ENCODE measurements around the gene ZFHX2. TPM values are rescaled to one million over a fixed set of nuclear protein-coding genes. Genes with fewer than 3 reads are reported as not detected.

The ZFHX2 gene
- total and polyA plus RNA-seq, 2 of the 4 experiments (the other 2 are of a cell fraction) = 0.18 to 0.53 TPM

DNA sequence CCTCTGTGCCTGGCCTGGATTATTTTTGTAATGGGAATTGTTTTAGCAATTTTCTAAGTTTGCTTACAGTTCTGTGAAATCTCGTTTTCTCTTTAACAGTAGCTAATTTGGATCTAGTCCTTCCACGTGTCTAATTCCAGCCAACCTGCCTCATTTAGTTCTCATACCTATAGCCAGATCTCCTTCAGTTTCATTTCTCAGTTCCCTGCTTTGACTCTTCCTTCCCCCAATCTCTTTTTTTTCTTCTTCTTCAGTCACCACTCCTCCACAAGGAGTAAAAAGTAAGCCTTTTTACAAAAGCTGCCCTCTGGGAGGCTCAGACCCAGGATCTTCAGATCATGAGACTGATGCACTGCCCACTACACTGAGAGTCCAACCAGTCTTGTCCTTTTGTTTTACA, 6.0 kb upstream of the ZFHX2 start:
- Histone ChIP-seq H3K14ac (replicated peaks; ENCODE audit: low read depth, low read length) (no peak overlapping the region), H4K91ac (ENCODE audit: insufficient read depth, low read depth, low read length) (no peak overlapping the region), H3K4me3 (ENCODE audit: insufficient read depth, low read depth, low read length) (no peak overlapping the region), H4K20me1 (ENCODE audit: insufficient read depth, low read length) (no peaks in the 10 kb centered on the region), H2AFZ (replicated peaks; ENCODE audit: low read length, poor library complexity) (no peak overlapping the region), H2BK15ac (ENCODE audit: low read depth, low read length) (no peak overlapping the region), H3K36me3 (ENCODE audit: control insufficient read depth, insufficient read depth, low read length) (peaks cover 7% of the 10 kb centered on the region), H3K9ac (ENCODE audit: low read depth, low read length) (no peak overlapping the region), H3K18ac (ENCODE audit: low read depth, low read length) (no peak overlapping the region), H3K23ac (ENCODE audit: low read depth, low read length) (no peak overlapping the region), H4K5ac (ENCODE audit: low read depth, low read length) (no peak overlapping the region), H3K4me2 (ENCODE audit: low read depth, low read length) (no peak overlapping the region), H2BK120ac (ENCODE audit: low read depth, low read length) (no peak overlapping the region), H3K9me1 (ENCODE audit: insufficient read depth, low read length) (peaks cover 10% of the 10 kb centered on the region), H3K9me3 (ENCODE audit: control insufficient read depth, insufficient read depth, low read length) (no peaks in the 10 kb centered on the region), H3K27me3 (ENCODE audit: control insufficient read depth, insufficient read depth, low read length) (no peaks in the 10 kb centered on the region), H2BK20ac (ENCODE audit: low read depth, low read length) (no peak overlapping the region), H2BK5ac (ENCODE audit: low read depth, low read length, poor library complexity, severe bottlenecking) (no peak overlapping the region), H3K4me1 (ENCODE audit: control insufficient read depth, insufficient read depth, low read length) (peaks cover 7% of the 10 kb centered on the region), H3K79me1 (ENCODE audit: low read depth in 1 of 2, low read length in 2 of 2) (peaks cover 15 to 18% of the 10 kb centered on the region in 2 experiments), H3K27ac (ENCODE audit: insufficient read depth, low read length) (no peak overlapping the region), H2AK5ac (ENCODE audit: low read depth, low read length) (no peak overlapping the region), H3K4ac (ENCODE audit: low read depth, low read length) (no peak overlapping the region), H2AK9ac (replicated peaks; ENCODE audit: low read depth, low read length, poor library complexity) (no peak overlapping the region), H3K56ac (ENCODE audit: extremely low read depth, insufficient read depth, low read length) (no peak overlapping the region), H4K8ac (ENCODE audit: low read depth in 2 of 2, low read length in 2 of 2) (no peak overlapping the region)
- ChIA-PET POLR2A (ENCODE audit: unreplicated experiment) (interaction anchor here (1.2 kb wide), 1 partner anchor 80 kb away, joined by 4 read pairs; no protein-coding TSS in a partner anchor), CTCF (no interaction called here)
- in situ Hi-C loops (cut with MboI; ENCODE audit: low sequenced_read_pairs) (loop anchor here (5.0 to 10.0 kb wide), 2 partner anchors 80 to 233 kb away; partner anchors contain the start of gene PABPN1), dilution Hi-C loops (cut with HindIII; ENCODE audit: low sequenced_read_pairs, unreplicated experiment) (no loop called here), intact Hi-C loops (cut with micrococcal nuclease) (no loop called here)
- no TSS peak for BruUV-seq (replicated peaks)
- ATAC-seq (ENCODE audit: low read depth) = no peak
- TF ChIP-seq USF2 (IDR thresholded peaks at IDR 0.05; ENCODE audit: low read depth, low read length) (no peak), BHLHE40 (IDR thresholded peaks at IDR 0.05; ENCODE audit: low read depth, low read length) (no peak), POLR2A (IDR thresholded peaks at IDR 0.05; ENCODE audit: low read depth, low read length) (no peak), CHD1 (IDR thresholded peaks at IDR 0.05; ENCODE audit: low read depth, low read length) (no peak), RAD21 (IDR thresholded peaks at IDR 0.05; ENCODE audit: low read length) (no peak), SMC3 (IDR thresholded peaks at IDR 0.05; ENCODE audit: low read depth, low read length) (no peak), MAFK (IDR thresholded peaks at IDR 0.05; ENCODE audit: low read depth, low read length) (no peak), MAZ (IDR thresholded peaks at IDR 0.05; ENCODE audit: borderline replicate concordance, low read depth, low read length) (no peak), ELK1 (IDR thresholded peaks at IDR 0.05; ENCODE audit: borderline replicate concordance, low read depth, low read length) (no peak), FOS (IDR thresholded peaks at IDR 0.05; ENCODE audit: low read depth, low read length) (no peak), RCOR1 (IDR thresholded peaks at IDR 0.05; ENCODE audit: insufficient replicate concordance, low read length) (no peak), NFE2L2 (IDR thresholded peaks at IDR 0.05; ENCODE audit: low read depth, low read length) (no peak), MXI1 (IDR thresholded peaks at IDR 0.05; ENCODE audit: borderline replicate concordance, low read depth, low read length) (no peak), RFX5 (IDR thresholded peaks at IDR 0.05; ENCODE audit: low read depth, low read length) (no peak), CEBPB (IDR thresholded peaks at IDR 0.05; ENCODE audit: low read depth, low read length) (no peak)
- TF ChIP-seq, protein P1, sequence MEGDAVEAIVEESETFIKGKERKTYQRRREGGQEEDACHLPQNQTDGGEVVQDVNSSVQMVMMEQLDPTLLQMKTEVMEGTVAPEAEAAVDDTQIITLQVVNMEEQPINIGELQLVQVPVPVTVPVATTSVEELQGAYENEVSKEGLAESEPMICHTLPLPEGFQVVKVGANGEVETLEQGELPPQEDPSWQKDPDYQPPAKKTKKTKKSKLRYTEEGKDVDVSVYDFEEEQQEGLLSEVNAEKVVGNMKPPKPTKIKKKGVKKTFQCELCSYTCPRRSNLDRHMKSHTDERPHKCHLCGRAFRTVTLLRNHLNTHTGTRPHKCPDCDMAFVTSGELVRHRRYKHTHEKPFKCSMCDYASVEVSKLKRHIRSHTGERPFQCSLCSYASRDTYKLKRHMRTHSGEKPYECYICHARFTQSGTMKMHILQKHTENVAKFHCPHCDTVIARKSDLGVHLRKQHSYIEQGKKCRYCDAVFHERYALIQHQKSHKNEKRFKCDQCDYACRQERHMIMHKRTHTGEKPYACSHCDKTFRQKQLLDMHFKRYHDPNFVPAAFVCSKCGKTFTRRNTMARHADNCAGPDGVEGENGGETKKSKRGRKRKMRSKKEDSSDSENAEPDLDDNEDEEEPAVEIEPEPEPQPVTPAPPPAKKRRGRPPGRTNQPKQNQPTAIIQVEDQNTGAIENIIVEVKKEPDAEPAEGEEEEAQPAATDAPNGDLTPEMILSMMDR (conservative IDR thresholded peaks at IDR 0.05; ENCODE audit: low read depth, low read length) = no peak
- WGBS, 2 experiments (ENCODE audit: extremely low coverage in 2 of 2, insufficient read length in 1 of 2) = no CpG with 5 or more reads among the region's 2 CpGs
- no peak for DNase-seq
